ENCODE results near the gene STAT5A. TPM values are rescaled to one million over a fixed set of nuclear protein-coding genes. Genes with fewer than 3 reads are reported as not detected.

STAT5A gene
- total RNA-seq, 1 experiment from 2014 or later: 6.6 TPM

DNA sequence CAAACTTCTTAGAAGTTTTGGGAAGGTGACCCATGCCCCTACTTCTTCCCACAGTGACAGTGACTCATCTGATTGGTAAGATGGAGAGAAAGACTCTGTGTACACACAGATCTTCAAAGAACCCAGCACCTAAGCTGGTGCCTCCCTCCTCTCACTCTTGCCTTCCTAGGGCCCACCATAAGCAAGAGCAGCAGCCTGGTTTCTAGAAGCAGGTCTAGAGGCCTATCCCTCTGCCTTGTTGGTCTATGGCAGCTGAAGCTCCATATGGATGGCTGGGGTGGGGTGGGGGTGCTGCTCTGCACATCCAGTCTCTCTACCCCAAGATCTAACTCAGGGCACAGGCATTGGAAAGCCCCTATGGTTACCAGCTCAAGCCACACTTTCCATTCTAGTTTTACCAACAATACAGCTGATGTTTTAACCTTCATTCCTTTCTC, 52.4 kb downstream of the STAT5A start:
- Mint-ChIP-seq H3K27ac (peak overlapping the region; percentile 39), H3K4me3 (no peak overlapping the region), H3K9me3 (no peaks in the 10 kb centered on the region), H3K36me3 (peaks cover 51% of the 10 kb centered on the region), H3K4me1 (peaks cover 3% of the 10 kb centered on the region; the same call in 1 of the 2 replicates), H3K27me3 (ENCODE audit: low read depth) (no peaks in the 10 kb centered on the region)
- no peak for DNase-seq (ENCODE audit: low spot score)
- no peak for TF ChIP-seq NR2C2 (CRISPR knock-in tag; IDR thresholded peaks at IDR 0.05)
- TF ChIP-seq ATF1 (CRISPR knock-in tag; IDR thresholded peaks at IDR 0.05): no peak
- no peak for TF ChIP-seq CREM (CRISPR knock-in tag; IDR thresholded peaks at IDR 0.05)
- TF ChIP-seq, protein P1, sequence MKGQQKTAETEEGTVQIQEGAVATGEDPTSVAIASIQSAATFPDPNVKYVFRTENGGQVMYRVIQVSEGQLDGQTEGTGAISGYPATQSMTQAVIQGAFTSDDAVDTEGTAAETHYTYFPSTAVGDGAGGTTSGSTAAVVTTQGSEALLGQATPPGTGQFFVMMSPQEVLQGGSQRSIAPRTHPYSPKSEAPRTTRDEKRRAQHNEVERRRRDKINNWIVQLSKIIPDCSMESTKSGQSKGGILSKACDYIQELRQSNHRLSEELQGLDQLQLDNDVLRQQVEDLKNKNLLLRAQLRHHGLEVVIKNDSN (CRISPR knock-in tag; IDR thresholded peaks at IDR 0.05): no peak
- no peak for TF ChIP-seq OVOL2 (CRISPR knock-in tag; IDR thresholded peaks at IDR 0.05; ENCODE audit: borderline replicate concordance)
- no peak for TF ChIP-seq ZNF121 (CRISPR knock-in tag; IDR thresholded peaks at IDR 0.05)
- TF ChIP-seq, protein P2, sequence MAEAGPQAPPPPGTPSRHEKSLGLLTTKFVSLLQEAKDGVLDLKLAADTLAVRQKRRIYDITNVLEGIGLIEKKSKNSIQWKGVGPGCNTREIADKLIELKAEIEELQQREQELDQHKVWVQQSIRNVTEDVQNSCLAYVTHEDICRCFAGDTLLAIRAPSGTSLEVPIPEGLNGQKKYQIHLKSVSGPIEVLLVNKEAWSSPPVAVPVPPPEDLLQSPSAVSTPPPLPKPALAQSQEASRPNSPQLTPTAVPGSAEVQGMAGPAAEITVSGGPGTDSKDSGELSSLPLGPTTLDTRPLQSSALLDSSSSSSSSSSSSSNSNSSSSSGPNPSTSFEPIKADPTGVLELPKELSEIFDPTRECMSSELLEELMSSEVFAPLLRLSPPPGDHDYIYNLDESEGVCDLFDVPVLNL (CRISPR knock-in tag; IDR thresholded peaks at IDR 0.05; ENCODE audit: borderline replicate concordance, low read depth): no peak
- TF ChIP-seq, protein P3, sequence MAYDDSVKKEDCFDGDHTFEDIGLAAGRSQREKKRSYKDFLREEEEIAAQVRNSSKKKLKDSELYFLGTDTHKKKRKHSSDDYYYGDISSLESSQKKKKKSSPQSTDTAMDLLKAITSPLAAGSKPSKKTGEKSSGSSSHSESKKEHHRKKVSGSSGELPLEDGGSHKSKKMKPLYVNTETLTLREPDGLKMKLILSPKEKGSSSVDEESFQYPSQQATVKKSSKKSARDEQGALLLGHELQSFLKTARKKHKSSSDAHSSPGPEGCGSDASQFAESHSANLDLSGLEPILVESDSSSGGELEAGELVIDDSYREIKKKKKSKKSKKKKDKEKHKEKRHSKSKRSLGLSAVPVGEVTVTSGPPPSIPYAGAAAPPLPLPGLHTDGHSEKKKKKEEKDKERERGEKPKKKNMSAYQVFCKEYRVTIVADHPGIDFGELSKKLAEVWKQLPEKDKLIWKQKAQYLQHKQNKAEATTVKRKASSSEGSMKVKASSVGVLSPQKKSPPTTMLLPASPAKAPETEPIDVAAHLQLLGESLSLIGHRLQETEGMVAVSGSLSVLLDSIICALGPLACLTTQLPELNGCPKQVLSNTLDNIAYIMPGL (CRISPR knock-in tag; IDR thresholded peaks at IDR 0.05): no peak
- TF ChIP-seq MXD4 (CRISPR knock-in tag; IDR thresholded peaks at IDR 0.05; ENCODE audit: borderline replicate concordance): no peak
- no peak for TF ChIP-seq SP1 (CRISPR knock-in tag; conservative IDR thresholded peaks at IDR 0.05)
- TF ChIP-seq, protein P4, sequence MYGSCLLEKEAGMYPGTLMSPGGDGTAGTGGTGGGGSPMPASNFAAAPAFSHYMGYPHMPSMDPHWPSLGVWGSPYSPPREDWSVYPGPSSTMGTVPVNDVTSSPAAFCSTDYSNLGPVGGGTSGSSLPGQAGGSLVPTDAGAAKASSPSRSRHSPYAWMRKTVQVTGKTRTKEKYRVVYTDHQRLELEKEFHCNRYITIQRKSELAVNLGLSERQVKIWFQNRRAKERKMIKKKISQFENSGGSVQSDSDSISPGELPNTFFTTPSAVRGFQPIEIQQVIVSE (CRISPR knock-in tag; IDR thresholded peaks at IDR 0.05; ENCODE audit: borderline replicate concordance): no peak
- no peak for TF ChIP-seq ESRRA (CRISPR knock-in tag; IDR thresholded peaks at IDR 0.05; ENCODE audit: borderline replicate concordance)
- TF ChIP-seq, protein P5, sequence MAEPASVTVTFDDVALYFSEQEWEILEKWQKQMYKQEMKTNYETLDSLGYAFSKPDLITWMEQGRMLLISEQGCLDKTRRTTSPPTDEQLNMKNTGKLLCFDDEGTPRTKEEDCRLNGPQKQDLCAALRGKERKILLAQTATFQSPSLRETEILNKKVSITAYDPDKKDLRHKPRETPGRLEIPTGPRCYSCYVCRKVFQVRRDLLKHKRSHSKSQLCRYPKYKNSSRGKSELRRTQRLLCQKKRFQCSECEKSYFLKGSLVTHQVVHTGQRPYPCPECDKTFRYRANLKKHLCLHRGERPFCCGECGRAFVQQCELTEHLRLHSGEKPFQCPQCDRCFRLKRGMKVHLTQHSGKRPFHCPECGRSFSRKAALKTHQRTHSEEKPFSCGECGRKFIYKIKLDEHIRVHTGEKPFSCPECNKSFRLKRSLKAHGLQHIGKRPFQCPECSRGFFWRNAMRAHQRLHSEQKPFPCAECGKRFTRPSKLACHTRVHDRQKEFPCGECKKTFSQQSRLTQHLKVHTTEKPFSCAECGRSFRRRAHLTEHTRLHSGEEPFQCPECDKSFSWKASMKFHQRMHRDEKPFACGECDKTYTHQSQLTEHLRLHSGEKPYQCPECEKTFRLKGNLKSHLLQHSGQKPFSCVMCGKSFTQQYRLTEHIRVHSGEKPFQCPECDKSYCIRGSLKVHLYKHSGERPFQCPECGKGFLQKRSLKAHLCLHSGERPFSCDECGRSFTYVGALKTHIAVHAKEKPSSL (CRISPR knock-in tag; conservative IDR thresholded peaks at IDR 0.05): no peak
- TF ChIP-seq SMAD3 (CRISPR knock-in tag; IDR thresholded peaks at IDR 0.05; ENCODE audit: borderline replicate concordance): no peak
- ChIA-PET CTCF (interaction anchor here (0.7 to 1.4 kb wide), 3 partner anchors 48 to 82 kb away, joined by 3 to 4 read pairs (median 3); partner anchors contain the start of genes CAVIN1 and STAT3), POLR2A (no interaction called here)
- ATAC-seq: no peak

DNA sequence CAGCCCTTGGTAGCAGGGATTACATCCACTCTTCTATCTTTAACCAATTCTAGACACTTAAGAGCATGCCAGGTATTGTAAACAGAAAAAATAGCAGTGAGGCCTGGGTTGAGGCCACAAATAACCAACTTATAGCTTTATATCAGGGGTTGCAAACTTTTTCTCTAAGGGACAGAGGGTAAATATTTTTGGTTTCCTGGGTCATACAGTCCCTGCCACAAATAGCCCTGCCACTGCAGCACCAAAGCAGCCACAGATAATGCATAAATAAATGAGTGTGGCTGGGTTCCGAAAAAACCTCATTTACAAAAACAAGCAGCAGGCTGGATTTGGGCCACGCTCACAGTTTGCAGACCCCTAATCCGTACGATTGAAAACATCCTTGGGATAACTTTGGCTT, 53.3 kb downstream of the STAT5A start:
- ChIA-PET POLR2A (no interaction called here), CTCF (interaction anchor here (1.0 to 1.2 kb wide), 2 partner anchors 47 to 97 kb away, joined by 3 read pairs; partner anchors contain the start of gene STAT3)
- no peak for ATAC-seq
- no peak overlapping the region for H3K4me3 Mint-ChIP-seq
- peaks cover 11% of the 10 kb centered on the region for H3K4me1 Mint-ChIP-seq
- no peaks in the 10 kb centered on the region for H3K27me3 Mint-ChIP-seq (ENCODE audit: low read depth)
- peaks cover 54% of the 10 kb centered on the region for H3K36me3 Mint-ChIP-seq
- no peak for DNase-seq (ENCODE audit: low spot score)
- no peaks in the 10 kb centered on the region for H3K9me3 Mint-ChIP-seq
- peak overlapping the region; percentile 9; the same call in 1 of the 2 replicates for H3K27ac Mint-ChIP-seq
- no peak for TF ChIP-seq ZNF396 (CRISPR knock-in tag; IDR thresholded peaks at IDR 0.05; ENCODE audit: borderline replicate concordance)
- TF ChIP-seq, protein P6, sequence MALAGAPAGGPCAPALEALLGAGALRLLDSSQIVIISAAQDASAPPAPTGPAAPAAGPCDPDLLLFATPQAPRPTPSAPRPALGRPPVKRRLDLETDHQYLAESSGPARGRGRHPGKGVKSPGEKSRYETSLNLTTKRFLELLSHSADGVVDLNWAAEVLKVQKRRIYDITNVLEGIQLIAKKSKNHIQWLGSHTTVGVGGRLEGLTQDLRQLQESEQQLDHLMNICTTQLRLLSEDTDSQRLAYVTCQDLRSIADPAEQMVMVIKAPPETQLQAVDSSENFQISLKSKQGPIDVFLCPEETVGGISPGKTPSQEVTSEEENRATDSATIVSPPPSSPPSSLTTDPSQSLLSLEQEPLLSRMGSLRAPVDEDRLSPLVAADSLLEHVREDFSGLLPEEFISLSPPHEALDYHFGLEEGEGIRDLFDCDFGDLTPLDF (CRISPR knock-in tag; IDR thresholded peaks at IDR 0.05): no peak
- TF ChIP-seq NR1H2 (CRISPR knock-in tag; IDR thresholded peaks at IDR 0.05): no peak
- no peak for TF ChIP-seq TEAD4 (CRISPR knock-in tag; IDR thresholded peaks at IDR 0.05)
- TF ChIP-seq, protein P7, sequence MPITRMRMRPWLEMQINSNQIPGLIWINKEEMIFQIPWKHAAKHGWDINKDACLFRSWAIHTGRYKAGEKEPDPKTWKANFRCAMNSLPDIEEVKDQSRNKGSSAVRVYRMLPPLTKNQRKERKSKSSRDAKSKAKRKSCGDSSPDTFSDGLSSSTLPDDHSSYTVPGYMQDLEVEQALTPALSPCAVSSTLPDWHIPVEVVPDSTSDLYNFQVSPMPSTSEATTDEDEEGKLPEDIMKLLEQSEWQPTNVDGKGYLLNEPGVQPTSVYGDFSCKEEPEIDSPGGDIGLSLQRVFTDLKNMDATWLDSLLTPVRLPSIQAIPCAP (CRISPR knock-in tag; IDR thresholded peaks at IDR 0.05): no peak
- no peak for TF ChIP-seq IRF2 (CRISPR knock-in tag; IDR thresholded peaks at IDR 0.05; ENCODE audit: borderline replicate concordance, low read depth)
- TF ChIP-seq ETV6 (CRISPR knock-in tag; IDR thresholded peaks at IDR 0.05): no peak
- TF ChIP-seq, protein P8, sequence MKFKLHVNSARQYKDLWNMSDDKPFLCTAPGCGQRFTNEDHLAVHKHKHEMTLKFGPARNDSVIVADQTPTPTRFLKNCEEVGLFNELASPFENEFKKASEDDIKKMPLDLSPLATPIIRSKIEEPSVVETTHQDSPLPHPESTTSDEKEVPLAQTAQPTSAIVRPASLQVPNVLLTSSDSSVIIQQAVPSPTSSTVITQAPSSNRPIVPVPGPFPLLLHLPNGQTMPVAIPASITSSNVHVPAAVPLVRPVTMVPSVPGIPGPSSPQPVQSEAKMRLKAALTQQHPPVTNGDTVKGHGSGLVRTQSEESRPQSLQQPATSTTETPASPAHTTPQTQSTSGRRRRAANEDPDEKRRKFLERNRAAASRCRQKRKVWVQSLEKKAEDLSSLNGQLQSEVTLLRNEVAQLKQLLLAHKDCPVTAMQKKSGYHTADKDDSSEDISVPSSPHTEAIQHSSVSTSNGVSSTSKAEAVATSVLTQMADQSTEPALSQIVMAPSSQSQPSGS (CRISPR knock-in tag; IDR thresholded peaks at IDR 0.05; ENCODE audit: borderline replicate concordance, low read depth): no peak
- TF ChIP-seq, protein P9, sequence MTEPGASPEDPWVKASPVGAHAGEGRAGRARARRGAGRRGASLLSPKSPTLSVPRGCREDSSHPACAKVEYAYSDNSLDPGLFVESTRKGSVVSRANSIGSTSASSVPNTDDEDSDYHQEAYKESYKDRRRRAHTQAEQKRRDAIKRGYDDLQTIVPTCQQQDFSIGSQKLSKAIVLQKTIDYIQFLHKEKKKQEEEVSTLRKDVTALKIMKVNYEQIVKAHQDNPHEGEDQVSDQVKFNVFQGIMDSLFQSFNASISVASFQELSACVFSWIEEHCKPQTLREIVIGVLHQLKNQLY (CRISPR knock-in tag; IDR thresholded peaks at IDR 0.05): no peak

All from WTC11 (cell line).